Right atrium auricular region (tissue), 2 donors: ENCODE results near the gene STAT2. TPM values are rescaled to one million over a fixed set of nuclear protein-coding genes. Genes with fewer than 3 reads are reported as not detected.

Source experiments
- DNase-seq: peaks from one replicate; pipeline ENCODE4 v3.0.0-alpha.2; 2019; ENCODE audit warnings: low spot score
- H3K27ac ChIP-seq, 2 donors: fragments of 200-600 bp; sonication (generic); 1 replicate in 1 of 2; 2 replicates in 1 of 2; pipeline ENCODE4 v1.5.1; 2016 to 2019
- H3K27me3 ChIP-seq, 2 donors: fragments of 200-600 bp; sonication (generic); one replicate each; pipeline versions ENCODE4 v1.5.1 to v1.6.0; 2017 to 2019
- H3K36me3 ChIP-seq: fragments of 200-600 bp; sonication (generic); one replicate; pipeline ENCODE4 v1.5.1; 2016
- H3K4me1 ChIP-seq, 2 donors: fragments of 200-600 bp; sonication (generic); one replicate each; pipeline versions ENCODE4 v1.5.1 to v1.6.0; 2017 to 2019
- H3K4me3 ChIP-seq, 2 donors: fragments of 200-600 bp; sonication (generic); 1 replicate in 1 of 2; 2 replicates in 1 of 2; pipeline ENCODE4 v1.5.1; 2017 to 2019; ENCODE audit warnings: mild to moderate bottlenecking in 1 of 2, moderate library complexity in 1 of 2
- H3K9me3 ChIP-seq, 2 donors: fragments of 200-600 bp; sonication (generic); one replicate each; pipeline ENCODE4 v1.5.1; 2019
- total RNA-seq, 2 donors: library from RNA; depleted of rRNA; stranded (reverse); fragments of >200 nt; gene quantifications; one replicate each; pipeline ENCODE4 v1.1.0, GENCODE V29; 2016
- TF ChIP-seq, protein P1 (sequence below), 2 donors: fragments of 200-600 bp; sonication (generic); IDR thresholded peaks; one replicate each; pipeline ENCODE4 v1.5.1; 2019; ENCODE audit warnings: antibody characterized with exemption in 2 of 2

Gene STAT2
- total RNA-seq, 2 donors from 2014 or later = 28.3 to 41.0 TPM

- DNase-seq = no peak
These were observed 18.0 kb upstream of the STAT2 start for GRCh38 chr12:56377989-56378316.

GRCh38 chr12:56377310-56377988 is 17.5 kb upstream of the STAT2 start:
- no peaks in the 10 kb centered on the region for H3K9me3 ChIP-seq
- DNase-seq = no peak
- H3K27ac ChIP-seq = no peak overlapping the region
- no peaks in the 10 kb centered on the region for H3K27me3 ChIP-seq
- H3K4me1 ChIP-seq = no peaks in the 10 kb centered on the region
- TF ChIP-seq, protein P1, sequence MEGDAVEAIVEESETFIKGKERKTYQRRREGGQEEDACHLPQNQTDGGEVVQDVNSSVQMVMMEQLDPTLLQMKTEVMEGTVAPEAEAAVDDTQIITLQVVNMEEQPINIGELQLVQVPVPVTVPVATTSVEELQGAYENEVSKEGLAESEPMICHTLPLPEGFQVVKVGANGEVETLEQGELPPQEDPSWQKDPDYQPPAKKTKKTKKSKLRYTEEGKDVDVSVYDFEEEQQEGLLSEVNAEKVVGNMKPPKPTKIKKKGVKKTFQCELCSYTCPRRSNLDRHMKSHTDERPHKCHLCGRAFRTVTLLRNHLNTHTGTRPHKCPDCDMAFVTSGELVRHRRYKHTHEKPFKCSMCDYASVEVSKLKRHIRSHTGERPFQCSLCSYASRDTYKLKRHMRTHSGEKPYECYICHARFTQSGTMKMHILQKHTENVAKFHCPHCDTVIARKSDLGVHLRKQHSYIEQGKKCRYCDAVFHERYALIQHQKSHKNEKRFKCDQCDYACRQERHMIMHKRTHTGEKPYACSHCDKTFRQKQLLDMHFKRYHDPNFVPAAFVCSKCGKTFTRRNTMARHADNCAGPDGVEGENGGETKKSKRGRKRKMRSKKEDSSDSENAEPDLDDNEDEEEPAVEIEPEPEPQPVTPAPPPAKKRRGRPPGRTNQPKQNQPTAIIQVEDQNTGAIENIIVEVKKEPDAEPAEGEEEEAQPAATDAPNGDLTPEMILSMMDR (IDR thresholded peaks at IDR 0.05) = no peak
- no peaks in the 10 kb centered on the region for H3K36me3 ChIP-seq
- H3K4me3 ChIP-seq = no peak overlapping the region

More at GRCh38 chr12:56377989-56378316, 18.0 kb upstream of the STAT2 start:
- H3K4me1 ChIP-seq = no peaks in the 10 kb centered on the region
- TF ChIP-seq, protein P1 (IDR thresholded peaks at IDR 0.05) = no peak
- H3K27me3 ChIP-seq = no peaks in the 10 kb centered on the region
- no peak overlapping the region for H3K27ac ChIP-seq
- H3K9me3 ChIP-seq = no peaks in the 10 kb centered on the region
- H3K36me3 ChIP-seq = no peaks in the 10 kb centered on the region
- no peak overlapping the region for H3K4me3 ChIP-seq

GRCh38 chr12:56375598-56376434 is 15.9 kb upstream of the STAT2 start:
- no peaks in the 10 kb centered on the region for H3K27me3 ChIP-seq
- H3K27ac ChIP-seq = no peak overlapping the region
- H3K4me3 ChIP-seq = no peak overlapping the region
- H3K9me3 ChIP-seq = no peaks in the 10 kb centered on the region
- DNase-seq = peak; percentile 50
- TF ChIP-seq, protein P1 (IDR thresholded peaks at IDR 0.05) = no peak
- no peaks in the 10 kb centered on the region for H3K4me1 ChIP-seq
- no peaks in the 10 kb centered on the region for H3K36me3 ChIP-seq

GRCh38 chr12:56374726-56375597 is 15.1 kb upstream of the STAT2 start:
- DNase-seq = peak; percentile 34
- TF ChIP-seq, protein P1 (IDR thresholded peaks at IDR 0.05) = no peak
- Histone ChIP-seq H3K27ac (no peak overlapping the region), H3K4me3 (no peak overlapping the region), H3K27me3 (no peaks in the 10 kb centered on the region), H3K36me3 (no peaks in the 10 kb centered on the region), H3K9me3 (no peaks in the 10 kb centered on the region), H3K4me1 (no peaks in the 10 kb centered on the region)

DNA sequence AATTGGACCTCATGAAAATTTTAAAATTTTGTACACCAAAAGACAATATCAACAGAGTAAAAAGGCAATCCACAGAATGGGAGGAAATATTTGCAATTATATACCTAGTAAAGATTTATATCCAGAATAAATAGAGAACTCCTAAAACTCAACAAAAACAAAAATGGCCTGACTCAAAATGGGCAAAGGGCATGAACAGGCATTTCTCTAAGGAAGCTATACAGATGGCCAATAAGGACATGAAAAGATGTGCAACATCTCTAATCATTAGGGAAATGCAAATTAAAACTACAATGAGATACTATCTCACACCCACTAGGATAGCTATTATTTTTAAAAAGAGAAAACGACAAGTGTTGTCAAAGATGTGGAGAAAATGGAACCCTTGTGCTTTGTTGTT is 13.6 kb upstream of the STAT2 start:
- Histone ChIP-seq H3K27me3 (no peaks in the 10 kb centered on the region), H3K36me3 (no peaks in the 10 kb centered on the region), H3K4me3 (no peak overlapping the region), H3K27ac (no peak overlapping the region), H3K4me1 (no peaks in the 10 kb centered on the region), H3K9me3 (no peaks in the 10 kb centered on the region)
- DNase-seq = no peak
- TF ChIP-seq, protein P1 (IDR thresholded peaks at IDR 0.05) = no peak
